GM19193 (cell line): ENCODE measurements around the gene VSIG2.
A peak's percentile ranks its signal among the peaks of the same experiment; 100 is the strongest.

ENCODE experiments used
- POLR2A ChIP-seq: IDR thresholded peaks from 4 replicates; pipeline ENCODE4 v1.6.1; 2011; ENCODE audit not compliant: insufficient read depth, insufficient read length; ENCODE audit errors: extremely low read depth

The VSIG2 gene

DNA sequence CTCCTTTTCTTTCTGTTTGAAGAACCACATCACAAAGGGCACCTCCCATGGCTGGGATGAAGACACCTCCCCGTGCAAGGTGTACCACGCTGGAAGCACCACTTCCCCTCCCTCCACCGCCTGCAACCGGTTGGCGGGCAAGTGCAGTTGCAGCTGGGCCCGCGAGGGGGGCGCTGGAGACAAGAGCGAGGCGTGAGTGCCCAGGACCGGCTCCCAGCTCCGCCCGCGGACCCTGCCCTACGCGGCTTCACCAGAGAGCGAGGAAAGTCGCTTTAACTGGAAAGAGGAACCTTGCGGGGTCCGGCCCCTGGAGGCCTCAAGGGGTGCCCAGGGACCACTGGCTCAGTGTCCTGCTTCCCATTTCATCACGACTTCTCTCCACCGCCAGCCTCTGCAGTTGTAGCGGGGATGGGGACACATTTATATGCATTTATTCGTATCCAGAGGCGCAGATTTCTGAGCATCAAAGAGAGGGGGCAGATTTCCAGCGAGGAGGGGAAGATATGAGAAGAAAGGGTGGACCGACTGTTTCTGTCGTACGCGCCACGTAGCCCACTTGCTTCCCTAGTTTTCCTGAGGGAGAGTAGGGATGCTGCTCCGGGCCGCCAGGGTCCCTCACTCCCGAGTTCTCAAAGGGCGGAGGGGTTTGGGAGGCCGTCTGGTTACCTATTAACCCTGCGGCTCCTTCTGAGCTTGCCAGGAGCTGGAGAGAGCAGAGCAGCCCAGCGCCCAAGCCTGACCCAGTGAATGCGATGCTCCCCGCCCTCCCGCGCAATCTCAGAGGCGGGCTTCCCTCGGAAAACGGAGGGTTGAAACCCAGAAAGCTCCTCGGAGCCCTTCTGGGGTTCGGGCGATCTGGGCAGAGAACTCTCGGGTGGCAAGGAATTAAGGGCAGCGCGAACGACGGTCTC is 6.6 kb upstream of the VSIG2 start:
- peak; percentile 35 for TF ChIP-seq POLR2A

DNA sequence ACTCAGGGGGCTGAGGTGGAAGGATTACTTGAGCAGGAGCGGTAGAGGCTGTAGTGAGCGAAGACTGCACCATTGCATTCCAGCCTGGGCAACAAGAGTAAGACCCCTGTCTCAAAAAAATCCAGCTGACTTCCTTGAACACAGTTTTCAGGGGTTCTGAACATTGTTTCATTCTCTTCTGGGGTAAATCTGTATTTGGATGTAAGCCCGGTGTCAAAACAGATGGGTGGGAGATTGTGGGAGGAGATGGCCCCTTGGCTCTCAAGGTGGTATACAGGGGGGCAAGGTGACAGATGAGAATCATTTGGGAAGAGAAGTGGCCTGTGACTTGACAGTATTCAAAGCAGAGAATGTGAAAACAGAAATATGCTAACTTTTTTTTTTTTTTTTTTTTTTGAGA is 5.3 kb upstream of the VSIG2 start:
- TF ChIP-seq POLR2A: no peak

GRCh38 chr11:124756753-124757227 is 4.7 kb upstream of the VSIG2 start:
- no peak for TF ChIP-seq POLR2A

DNA sequence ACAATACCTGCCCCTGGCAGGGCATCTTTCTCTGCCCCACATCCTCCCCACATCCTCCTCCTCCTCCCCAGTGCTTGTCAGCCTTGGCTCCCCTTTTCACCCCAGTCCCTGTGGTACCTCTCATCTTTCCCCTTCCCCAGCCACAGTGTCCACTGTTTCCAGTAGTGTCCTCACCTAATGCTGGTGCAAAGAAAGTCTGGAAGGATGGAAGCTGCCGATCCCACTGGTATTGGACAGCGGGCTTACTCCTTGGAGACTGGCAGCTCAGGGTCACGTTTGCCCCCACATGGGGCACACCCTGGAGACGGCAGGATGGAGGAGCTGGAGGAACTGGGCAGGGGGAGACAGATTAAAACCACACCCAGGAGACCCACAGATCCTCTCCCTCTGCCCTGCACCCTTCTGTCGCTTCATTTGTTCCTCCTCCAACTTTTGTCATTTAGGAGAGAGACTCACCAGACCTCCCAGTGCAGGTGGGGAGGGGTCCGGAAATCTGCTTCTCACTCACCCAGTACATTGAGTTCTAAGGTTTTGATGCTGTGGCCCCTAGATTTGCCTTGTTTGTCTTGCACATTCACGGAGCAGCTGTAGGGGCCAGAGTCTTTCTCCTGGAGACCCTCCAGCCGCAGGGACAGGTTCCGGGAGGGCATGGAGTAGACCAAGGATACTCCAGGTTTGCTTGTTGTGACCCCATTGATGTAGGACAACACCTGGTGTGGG is 4.1 kb upstream of the VSIG2 start:
- no peak for TF ChIP-seq POLR2A

DNA sequence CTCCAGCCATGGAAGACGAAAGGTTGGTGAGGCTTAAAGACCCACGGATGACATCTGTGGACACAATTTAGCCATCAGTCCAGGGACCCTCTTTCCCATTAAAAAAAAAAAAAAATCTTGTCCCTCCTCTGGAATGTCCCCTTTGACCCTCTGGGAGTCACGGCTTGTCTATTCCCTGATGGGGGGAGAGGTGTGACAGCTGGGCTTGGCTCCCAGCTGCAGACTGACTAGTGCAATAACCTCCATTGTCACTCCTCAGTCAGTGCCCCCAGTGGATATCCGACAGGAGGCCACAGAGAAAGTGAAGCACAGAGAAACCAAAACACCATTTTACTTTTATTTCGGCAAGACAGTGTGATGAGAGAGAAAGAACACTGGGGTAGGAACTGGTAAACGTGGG is 2.7 kb upstream of the VSIG2 start:
- no peak for TF ChIP-seq POLR2A

DNA sequence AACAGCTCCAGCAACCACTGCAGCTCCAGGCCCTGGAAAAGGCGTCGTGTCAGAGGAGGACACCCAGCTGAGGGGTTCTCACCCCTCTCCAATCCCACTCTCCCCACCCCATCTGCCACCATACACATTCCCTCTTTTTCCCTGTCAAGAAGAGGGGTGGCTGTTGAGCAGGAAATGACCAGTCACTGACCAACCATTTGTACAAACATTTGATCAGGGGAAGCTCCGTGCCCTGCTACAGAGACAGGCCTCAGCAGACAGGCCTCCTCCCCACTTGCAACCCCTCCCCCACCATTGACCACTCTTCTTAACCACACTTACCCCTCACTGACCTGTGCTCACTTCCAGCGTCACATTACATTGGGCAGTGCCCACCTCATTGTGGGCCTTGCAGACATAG is 2.3 kb upstream of the VSIG2 start:
- TF ChIP-seq POLR2A: no peak

DNA sequence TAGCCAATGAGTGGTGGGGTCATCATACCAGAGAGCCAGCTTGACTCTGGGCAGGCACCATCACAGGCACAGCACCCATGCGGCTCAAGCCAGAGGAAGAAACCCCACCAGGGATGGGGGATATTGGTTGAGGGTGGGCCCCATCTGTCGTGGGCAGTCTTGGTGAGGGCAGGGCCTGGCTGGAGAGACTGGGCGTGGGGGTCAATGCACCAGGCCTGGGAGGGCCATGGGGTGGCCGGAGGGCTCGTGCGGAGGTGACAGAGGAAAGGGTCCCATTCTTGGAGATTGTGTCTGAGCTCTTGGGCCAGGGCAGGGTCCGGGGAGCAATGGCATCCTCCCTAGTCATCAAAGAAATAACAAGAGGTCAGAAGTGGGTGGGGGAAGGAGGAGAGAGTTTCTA is 1.6 kb upstream of the VSIG2 start:
- no peak for TF ChIP-seq POLR2A

GRCh38 chr11:124753205-124753604 is 1.1 kb upstream of the VSIG2 start:
- TF ChIP-seq POLR2A: no peak

DNA sequence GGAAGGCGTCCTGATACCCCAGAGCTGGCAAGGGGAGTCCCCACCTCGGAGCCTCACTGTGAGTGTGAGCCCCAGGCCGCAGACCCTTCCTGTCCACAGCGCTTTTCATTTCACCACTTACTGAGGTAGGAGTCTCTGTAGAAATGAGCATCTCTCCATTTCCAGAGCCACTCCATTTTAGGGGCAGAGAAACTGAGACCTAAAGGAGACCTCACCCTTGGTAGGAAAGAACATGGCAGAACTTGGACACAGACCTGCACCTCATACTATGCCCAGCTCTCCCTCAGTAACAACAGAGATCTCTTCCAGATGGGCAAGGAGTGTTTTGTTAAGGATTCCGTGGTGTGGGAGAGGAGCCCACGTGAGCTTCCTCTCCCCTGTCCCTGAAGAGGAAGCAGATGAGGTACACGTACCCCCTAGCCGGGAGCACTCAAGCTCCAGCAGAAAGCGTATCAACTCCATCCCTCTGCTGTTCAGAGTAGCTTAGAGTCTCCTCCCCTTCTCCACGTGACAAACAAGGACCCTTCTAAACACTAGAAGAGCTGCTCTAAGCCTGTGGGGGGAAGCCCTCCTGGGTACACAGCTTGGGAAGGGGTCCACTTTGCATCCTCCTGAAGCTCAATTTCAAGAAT is 532 bp upstream of the VSIG2 start:
- no peak for TF ChIP-seq POLR2A

- TF ChIP-seq POLR2A: no peak
These were observed 689 bp downstream of the VSIG2 start for GRCh38 chr11:124751391-124751740.

- no peak for TF ChIP-seq POLR2A
These were observed 2.1 kb downstream of the VSIG2 start for GRCh38 chr11:124749912-124750311.

GRCh38 chr11:124748481-124749343 is 3.3 kb downstream of the VSIG2 start:
- TF ChIP-seq POLR2A: no peak

- no peak for TF ChIP-seq POLR2A
These were observed 4.0 kb downstream of the VSIG2 start for GRCh38 chr11:124748100-124748418.

DNA sequence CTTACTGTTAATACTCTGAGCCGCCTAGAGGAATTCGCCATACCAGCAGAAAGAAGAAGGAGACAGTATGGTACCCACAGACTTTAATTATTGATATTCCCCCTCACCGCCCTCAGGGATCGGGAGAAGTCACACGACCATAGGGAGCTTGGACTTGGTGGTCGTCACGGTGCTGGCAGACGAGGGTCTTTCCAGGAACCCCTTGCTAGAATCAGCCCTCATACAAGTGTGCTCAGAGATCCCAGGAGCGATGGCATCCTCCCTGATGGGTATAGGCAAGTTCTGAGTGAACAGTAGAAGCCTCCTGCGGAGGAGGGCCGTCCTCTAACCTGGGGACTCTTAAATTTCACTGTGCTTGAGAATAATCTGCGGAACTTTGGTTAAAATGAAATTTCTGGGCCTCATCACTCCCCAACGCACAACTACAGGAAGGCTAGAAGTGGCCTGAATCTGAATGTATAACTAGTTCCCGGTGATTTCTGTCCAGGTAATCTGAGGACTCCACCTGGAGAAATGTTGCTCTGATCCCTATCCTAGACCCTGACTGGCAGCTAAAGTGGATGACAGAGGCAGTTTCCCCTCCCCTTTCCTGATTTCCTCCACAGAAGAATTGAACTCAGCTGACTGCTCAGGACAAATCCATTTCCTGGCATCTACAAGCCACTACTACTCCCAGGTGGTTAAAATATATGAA is 4.5 kb downstream of the VSIG2 start:
- TF ChIP-seq POLR2A: no peak

DNA sequence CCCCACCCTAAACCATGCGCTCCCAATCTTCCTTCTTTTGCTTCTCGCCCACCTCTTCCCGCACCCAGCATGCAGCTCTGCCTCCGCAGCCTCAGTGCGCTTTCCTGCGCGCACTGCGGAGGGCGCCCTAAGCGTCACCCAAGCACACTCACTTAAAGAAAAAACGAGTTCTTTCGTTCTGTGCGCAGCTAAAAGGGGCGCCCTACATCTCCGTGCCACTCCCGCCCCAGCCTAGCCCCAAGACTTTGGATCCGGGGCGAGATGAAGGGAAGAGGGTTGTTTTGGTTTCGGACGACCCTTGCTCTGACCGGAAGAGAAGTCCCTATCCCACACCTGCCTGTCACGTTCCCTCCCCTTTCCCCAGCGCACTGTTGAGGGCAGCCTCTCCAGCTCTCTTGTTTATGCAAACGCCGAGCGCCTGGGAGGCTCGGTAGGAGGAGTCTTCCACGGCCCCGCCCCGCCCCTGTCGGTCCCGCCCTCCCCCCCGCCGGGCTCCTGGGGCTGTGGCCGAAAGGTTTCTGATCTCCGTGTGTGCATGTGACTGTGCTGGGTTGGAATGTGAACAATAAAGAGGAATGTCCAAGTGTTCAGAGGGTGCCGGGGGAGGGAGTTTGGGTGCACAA is 5.3 kb downstream of the VSIG2 start:
- peak; percentile 53 for TF ChIP-seq POLR2A
